ENCODE data around the gene SEMA3F. TPM values are rescaled to one million over a fixed set of nuclear protein-coding genes. Genes with fewer than 3 reads are reported as not detected.

Gene SEMA3F
- total RNA-seq, 2 experiments from 2014 or later, result 0.34 to 0.43 TPM

DNA sequence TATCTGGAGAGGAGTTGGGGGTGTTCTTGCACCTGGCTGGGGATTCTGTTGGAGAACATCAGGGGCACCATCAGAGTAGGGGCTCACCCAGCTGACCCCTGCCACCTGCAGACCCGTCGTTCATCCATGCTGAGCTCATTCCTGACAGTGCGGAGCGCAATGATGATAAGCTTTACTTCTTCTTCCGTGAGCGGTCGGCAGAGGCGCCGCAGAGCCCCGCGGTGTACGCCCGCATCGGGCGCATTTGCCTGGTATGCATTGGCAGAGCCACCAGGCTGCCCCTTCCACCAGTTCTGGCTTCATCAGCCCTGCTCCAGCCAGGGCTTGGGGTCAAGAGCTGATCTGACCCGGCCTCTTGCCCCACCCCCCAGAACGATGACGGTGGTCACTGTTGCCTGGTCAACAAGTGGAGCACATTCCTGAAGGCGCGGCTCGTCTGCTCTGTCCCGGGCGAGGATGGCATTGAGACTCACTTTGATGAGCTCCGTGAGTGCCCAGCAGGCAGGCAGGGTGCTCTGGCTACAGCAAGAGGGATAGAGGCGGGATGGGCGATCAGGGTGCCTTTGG is 27.5 kb downstream of the SEMA3F start:
- ChIA-PET POLR2A (interaction anchor here (0.6 to 1.0 kb wide), 2 partner anchors 59 to 87 kb away, joined by 3 to 4 read pairs; no protein-coding TSS in a partner anchor), CTCF (interaction anchor here (1.6 to 2.6 kb wide), 3 partner anchors 10 to 61 kb away, joined by 6 to 10 read pairs (median 9); no protein-coding TSS in a partner anchor)
- H3K27ac Mint-ChIP-seq, result no peak overlapping the region
- intact Hi-C loops (cut with micrococcal nuclease), result no loop called here
- no peaks in the 10 kb centered on the region for H3K9me3 Mint-ChIP-seq
- ATAC-seq (no peak), DNase-seq (no peak)
- TF ChIP-seq, protein P1, sequence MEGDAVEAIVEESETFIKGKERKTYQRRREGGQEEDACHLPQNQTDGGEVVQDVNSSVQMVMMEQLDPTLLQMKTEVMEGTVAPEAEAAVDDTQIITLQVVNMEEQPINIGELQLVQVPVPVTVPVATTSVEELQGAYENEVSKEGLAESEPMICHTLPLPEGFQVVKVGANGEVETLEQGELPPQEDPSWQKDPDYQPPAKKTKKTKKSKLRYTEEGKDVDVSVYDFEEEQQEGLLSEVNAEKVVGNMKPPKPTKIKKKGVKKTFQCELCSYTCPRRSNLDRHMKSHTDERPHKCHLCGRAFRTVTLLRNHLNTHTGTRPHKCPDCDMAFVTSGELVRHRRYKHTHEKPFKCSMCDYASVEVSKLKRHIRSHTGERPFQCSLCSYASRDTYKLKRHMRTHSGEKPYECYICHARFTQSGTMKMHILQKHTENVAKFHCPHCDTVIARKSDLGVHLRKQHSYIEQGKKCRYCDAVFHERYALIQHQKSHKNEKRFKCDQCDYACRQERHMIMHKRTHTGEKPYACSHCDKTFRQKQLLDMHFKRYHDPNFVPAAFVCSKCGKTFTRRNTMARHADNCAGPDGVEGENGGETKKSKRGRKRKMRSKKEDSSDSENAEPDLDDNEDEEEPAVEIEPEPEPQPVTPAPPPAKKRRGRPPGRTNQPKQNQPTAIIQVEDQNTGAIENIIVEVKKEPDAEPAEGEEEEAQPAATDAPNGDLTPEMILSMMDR (IDR thresholded peaks at IDR 0.05), result no peak
- H3K36me3 Mint-ChIP-seq (ENCODE audit: low read depth), result no peaks in the 10 kb centered on the region
- no peaks in the 10 kb centered on the region for H3K27me3 Mint-ChIP-seq
- no peak overlapping the region for H3K4me3 Mint-ChIP-seq
- H3K4me1 Mint-ChIP-seq (ENCODE audit: low read depth), result no peaks in the 10 kb centered on the region

DNA sequence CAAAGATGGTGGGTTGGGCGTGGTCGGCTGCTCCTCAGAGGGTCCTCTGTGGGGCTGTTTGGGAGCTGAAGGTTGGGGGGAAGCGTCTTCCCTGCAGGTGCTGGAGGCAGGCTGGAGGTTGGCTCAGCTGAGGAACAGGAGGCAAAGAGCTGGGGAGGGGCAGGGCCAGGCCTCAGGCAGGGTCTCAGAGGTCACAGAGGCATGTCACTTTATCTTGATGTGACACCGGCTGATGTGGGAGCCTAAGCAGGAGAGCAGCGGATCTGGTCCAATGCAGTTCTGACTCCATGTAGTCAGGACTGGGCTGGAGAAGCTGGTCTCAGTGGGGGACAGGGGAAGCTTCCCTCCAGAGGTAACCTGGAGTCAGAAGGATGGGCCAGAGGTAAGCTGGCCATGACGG is 28.6 kb downstream of the SEMA3F start:
- Mint-ChIP-seq H3K4me1 (ENCODE audit: low read depth) (no peaks in the 10 kb centered on the region), H3K27ac (no peak overlapping the region), H3K4me3 (no peak overlapping the region), H3K36me3 (ENCODE audit: low read depth) (no peaks in the 10 kb centered on the region), H3K9me3 (no peaks in the 10 kb centered on the region), H3K27me3 (no peaks in the 10 kb centered on the region)
- intact Hi-C loops (cut with micrococcal nuclease), result no loop called here
- ChIA-PET POLR2A (no interaction called here), CTCF (interaction anchor here (0.7 to 2.6 kb wide), 2 partner anchors 9 to 62 kb away, joined by 3 to 9 read pairs; no protein-coding TSS in a partner anchor)
- DNase-seq, result no peak
- TF ChIP-seq, protein P1 (IDR thresholded peaks at IDR 0.05), result no peak
- ATAC-seq, result no peak

DNA sequence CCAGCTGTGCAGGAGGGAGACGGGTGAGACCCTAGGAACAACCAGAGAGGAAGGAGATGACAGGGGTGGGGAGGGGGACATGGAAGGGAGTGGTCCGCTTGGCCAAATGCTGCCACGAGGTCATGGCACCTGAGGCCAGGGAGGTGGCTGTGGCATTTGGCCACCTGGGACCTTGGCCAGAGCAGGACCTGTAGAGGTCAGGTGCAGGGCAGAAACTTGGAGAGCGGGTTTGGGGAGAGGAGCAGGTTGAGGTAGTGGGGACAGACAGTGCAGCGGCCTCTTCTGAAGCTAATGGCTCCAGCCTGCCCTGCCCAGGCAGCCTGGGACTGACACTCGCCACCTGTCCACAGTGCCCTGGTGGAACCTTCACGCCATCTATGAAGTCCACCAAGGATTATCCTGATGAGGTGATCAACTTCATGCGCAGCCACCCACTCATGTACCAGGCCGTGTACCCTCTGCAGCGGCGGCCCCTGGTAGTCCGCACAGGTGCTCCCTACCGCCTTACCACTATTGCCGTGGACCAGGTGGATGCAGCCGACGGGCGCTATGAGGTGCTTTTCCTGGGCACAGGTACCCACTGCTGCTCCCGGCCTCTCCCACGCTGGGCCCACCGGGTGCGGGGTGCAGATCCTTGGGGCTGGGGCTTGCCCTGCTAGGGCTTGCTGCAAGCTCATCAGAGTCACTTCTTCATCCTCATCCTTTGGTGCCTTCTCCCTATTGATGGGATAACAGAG is 29.3 kb downstream of the SEMA3F start:
- intact Hi-C loops (cut with micrococcal nuclease), result no loop called here
- no peak for ATAC-seq
- Mint-ChIP-seq H3K4me1 (ENCODE audit: low read depth) (no peaks in the 10 kb centered on the region), H3K4me3 (no peak overlapping the region), H3K36me3 (ENCODE audit: low read depth) (no peaks in the 10 kb centered on the region), H3K9me3 (no peaks in the 10 kb centered on the region), H3K27me3 (no peaks in the 10 kb centered on the region), H3K27ac (no peak overlapping the region)
- POLR2A ChIA-PET, result interaction anchor here (1.6 kb wide), 1 partner anchor 62 kb away, joined by 4 read pairs; no protein-coding TSS in a partner anchor
- CTCF ChIA-PET, result interaction anchor here (0.7 to 2.6 kb wide), 3 partner anchors 8 to 63 kb away, joined by 3 to 9 read pairs (median 3); no protein-coding TSS in a partner anchor
- TF ChIP-seq, protein P1 (IDR thresholded peaks at IDR 0.05), result no peak
- no peak for DNase-seq

DNA sequence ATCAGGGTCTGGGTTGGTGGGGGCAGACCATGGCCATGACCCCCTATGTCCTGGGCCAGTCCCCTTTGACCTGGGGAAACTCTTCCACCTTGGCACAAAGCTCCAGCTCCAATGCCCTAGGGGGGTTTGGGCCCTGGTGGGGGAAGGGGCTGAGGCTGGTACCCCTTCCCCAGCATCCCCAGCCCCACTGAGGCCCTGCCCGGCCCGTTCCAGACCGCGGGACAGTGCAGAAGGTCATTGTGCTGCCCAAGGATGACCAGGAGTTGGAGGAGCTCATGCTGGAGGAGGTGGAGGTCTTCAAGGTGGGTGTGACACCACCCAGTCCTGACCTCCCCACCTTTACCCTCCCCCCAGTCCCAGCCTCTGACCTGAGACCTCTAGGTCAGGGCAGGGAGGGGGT is 30.1 kb downstream of the SEMA3F start:
- Mint-ChIP-seq H3K27ac (no peak overlapping the region), H3K27me3 (no peaks in the 10 kb centered on the region), H3K36me3 (ENCODE audit: low read depth) (no peaks in the 10 kb centered on the region), H3K4me3 (no peak overlapping the region), H3K9me3 (no peaks in the 10 kb centered on the region), H3K4me1 (ENCODE audit: low read depth) (no peaks in the 10 kb centered on the region)
- POLR2A ChIA-PET, result interaction anchor here (0.5 to 1.6 kb wide), 2 partner anchors 62 to 1130 kb away, joined by 3 to 4 read pairs; no protein-coding TSS in a partner anchor
- intact Hi-C loops (cut with micrococcal nuclease), result no loop called here
- CTCF ChIA-PET, result interaction anchor here (1.0 to 2.6 kb wide), 2 partner anchors 10 to 64 kb away, joined by 3 to 9 read pairs; no protein-coding TSS in a partner anchor
- TF ChIP-seq, protein P1 (IDR thresholded peaks at IDR 0.05), result no peak
- no peak for ATAC-seq
- no peak for DNase-seq

DNA sequence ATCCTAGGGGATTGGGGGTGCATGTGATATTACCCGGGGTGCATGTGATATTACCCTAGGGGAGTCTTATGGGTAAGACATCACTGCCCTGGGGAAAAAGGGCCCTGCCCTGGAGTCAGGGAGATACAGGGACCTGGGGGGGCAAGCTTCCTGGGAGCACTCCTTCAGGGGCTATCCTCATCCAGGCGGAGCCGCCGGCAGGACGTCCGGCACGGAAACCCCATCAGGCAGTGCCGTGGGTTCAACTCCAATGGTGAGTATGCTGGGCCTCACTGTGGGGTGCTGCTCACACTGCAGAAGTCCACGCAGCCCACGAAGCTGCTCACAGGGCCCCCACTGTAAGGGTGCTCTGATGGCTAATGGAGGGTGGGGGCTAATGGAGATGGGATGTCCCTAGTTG is 31.0 kb downstream of the SEMA3F start:
- Mint-ChIP-seq H3K9me3 (no peaks in the 10 kb centered on the region), H3K27ac (no peak overlapping the region), H3K27me3 (no peaks in the 10 kb centered on the region), H3K4me1 (ENCODE audit: low read depth) (no peaks in the 10 kb centered on the region), H3K4me3 (no peak overlapping the region), H3K36me3 (ENCODE audit: low read depth) (no peaks in the 10 kb centered on the region)
- intact Hi-C loops (cut with micrococcal nuclease), result no loop called here
- ATAC-seq (no peak), DNase-seq (no peak)
- ChIA-PET CTCF (no interaction called here), POLR2A (no interaction called here)
- TF ChIP-seq, protein P1 (IDR thresholded peaks at IDR 0.05), result no peak

Measured in activated CD8-positive, alpha-beta T cell treated with anti-CD3 and anti-CD28 coated beads for 36 hours (primary cell).